H9 (cell line): ENCODE data around the gene CISD2. TPM values are rescaled to one million over a fixed set of nuclear protein-coding genes. Genes with fewer than 3 reads are reported as not detected.

Experiments used
- DNase-seq: peaks from one replicate; pipeline ENCODE4 v3.0.0-alpha.2; 2017
- H2AFZ ChIP-seq: one replicate; pipeline ENCODE4 v1.6.1; 2013; ENCODE audit warnings: mild to moderate bottlenecking, low read length, control low read depth, moderate library complexity
- H2AK5ac ChIP-seq: 2 replicates; pipeline ENCODE4 v1.6.1; 2013; ENCODE audit warnings: low read length, control low read depth, mixed read lengths; ENCODE audit not compliant: insufficient read length
- H2BK120ac ChIP-seq: one replicate; pipeline ENCODE4 v1.6.1; 2013; ENCODE audit warnings: low read depth, mild to moderate bottlenecking, low read length, control low read depth, inconsistent platforms; ENCODE audit not compliant: poor library complexity, severe bottlenecking
- H2BK12ac ChIP-seq: 2 replicates; pipeline ENCODE4 v1.6.1; 2013; ENCODE audit warnings: low read length, control low read depth, mixed read lengths, low read depth; ENCODE audit not compliant: insufficient read length
- H2BK15ac ChIP-seq: 2 replicates; pipeline ENCODE4 v1.6.1; 2013; ENCODE audit warnings: low read depth, low read length, control low read depth
- H2BK20ac ChIP-seq: one replicate; pipeline ENCODE4 v1.6.1; 2013; ENCODE audit warnings: low read depth, mild to moderate bottlenecking, low read length, control low read depth, inconsistent platforms; ENCODE audit not compliant: poor library complexity, severe bottlenecking
- H2BK5ac ChIP-seq: 2 replicates; pipeline ENCODE4 v1.6.1; 2013; ENCODE audit warnings: low read length, control low read depth, mixed read lengths; ENCODE audit not compliant: insufficient read length
- H3K14ac ChIP-seq: 2 replicates; pipeline ENCODE4 v1.6.1; 2013; ENCODE audit warnings: low read length, control low read depth; ENCODE audit not compliant: insufficient read depth
- H3K18ac ChIP-seq: 2 replicates; pipeline ENCODE4 v1.6.1; 2013; ENCODE audit warnings: low read depth, mild to moderate bottlenecking, mixed read lengths, low read length, control low read depth; ENCODE audit not compliant: insufficient read length
- H3K23ac ChIP-seq: 2 replicates; pipeline ENCODE4 v1.6.1; 2013; ENCODE audit warnings: low read length, control low read depth, mixed read lengths, low read depth; ENCODE audit not compliant: insufficient read length
- H3K23me2 ChIP-seq: 2 replicates; pipeline ENCODE4 v1.6.1; 2013; ENCODE audit warnings: low read depth, mild to moderate bottlenecking, mixed read lengths, low read length, control low read depth; ENCODE audit not compliant: insufficient read length, poor library complexity, severe bottlenecking
- H3K27ac ChIP-seq: 2 replicates; pipeline ENCODE4 v1.5.1; 2013; ENCODE audit warnings: low read length, control low read depth, mixed read lengths, low read depth; ENCODE audit not compliant: insufficient read length
- H3K27me3 ChIP-seq: 2 replicates; pipeline ENCODE4 v1.6.1; 2013; ENCODE audit warnings: low read length, control low read depth, inconsistent platforms; ENCODE audit not compliant: insufficient read depth
- H3K4ac ChIP-seq: 2 replicates; pipeline ENCODE4 v1.6.1; 2013; ENCODE audit warnings: low read depth, mild to moderate bottlenecking, control low read depth, inconsistent platforms, low read length, moderate library complexity
- H3K4me1 ChIP-seq: 2 replicates; pipeline ENCODE4 v1.6.1; 2013; ENCODE audit warnings: low read length, control low read depth, inconsistent platforms; ENCODE audit not compliant: insufficient read depth
- H3K4me2 ChIP-seq: 2 replicates; pipeline ENCODE4 v1.6.1; 2013; ENCODE audit warnings: low read length, control low read depth, mixed read lengths; ENCODE audit not compliant: insufficient read length, insufficient read depth
- H3K56ac ChIP-seq: 2 replicates; pipeline ENCODE4 v1.6.1; 2013; ENCODE audit warnings: low read depth, mild to moderate bottlenecking, mixed read lengths, low read length, control low read depth; ENCODE audit not compliant: insufficient read length
- H3K79me1 ChIP-seq: 2 replicates; pipeline ENCODE4 v1.6.1; 2013; ENCODE audit warnings: low read depth, mild to moderate bottlenecking, moderate library complexity, low read length, control low read depth, inconsistent platforms; ENCODE audit not compliant: insufficient read depth, poor library complexity, severe bottlenecking
- H3K79me2 ChIP-seq: 2 replicates; pipeline ENCODE4 v1.6.1; 2013; ENCODE audit warnings: low read length, control low read depth, inconsistent platforms; ENCODE audit not compliant: insufficient read depth
- H3K9ac ChIP-seq: 2 replicates; pipeline ENCODE4 v1.6.1; 2013; ENCODE audit warnings: low read length, control low read depth, mixed read lengths; ENCODE audit not compliant: insufficient read length; ENCODE audit errors: extremely low read depth
- H3K9me3 ChIP-seq: one replicate; pipeline ENCODE4 v1.6.1; 2013; ENCODE audit warnings: low read depth, low read length, inconsistent platforms; ENCODE audit not compliant: control insufficient read depth
- H3T11ph ChIP-seq: one replicate; pipeline ENCODE4 v1.6.1; 2013; ENCODE audit warnings: mild to moderate bottlenecking, low read length, control low read depth, inconsistent platforms
- H4K20me1 ChIP-seq: one replicate; pipeline ENCODE4 v1.6.1; 2013; ENCODE audit not compliant: control insufficient read depth, insufficient read length, insufficient read depth
- H4K5ac ChIP-seq: 2 replicates; pipeline ENCODE4 v1.6.1; 2013; ENCODE audit warnings: low read depth, mild to moderate bottlenecking, mixed read lengths, low read length, control low read depth; ENCODE audit not compliant: insufficient read length
- H4K8ac ChIP-seq: replicated peaks from 2 replicates; pipeline ENCODE4 v1.6.1; 2013; ENCODE audit warnings: low read length, control low read depth, mixed read lengths, low read depth; ENCODE audit not compliant: insufficient read length
- H4K91ac ChIP-seq: 2 replicates; pipeline ENCODE4 v1.6.1; 2013; ENCODE audit warnings: low read depth, mild to moderate bottlenecking, moderate library complexity, mixed read lengths, low read length, control low read depth; ENCODE audit not compliant: insufficient read length
- H3K27ac Mint-ChIP-seq, 3 experiments: 2 replicates in 2 of 3; 3 replicates in 1 of 3; pipeline ENCODE4 v1.8.0; 2020 to 2021; ENCODE audit warnings: mixed read lengths in 3 of 3, mild to moderate bottlenecking in 1 of 3, moderate library complexity in 1 of 3
- H3K27me3 Mint-ChIP-seq: 2 replicates; pipeline ENCODE4 v1.8.0; 2021; ENCODE audit warnings: low read depth, mild to moderate bottlenecking, moderate library complexity, mixed read lengths
- H3K36me3 Mint-ChIP-seq, 3 experiments: 2 replicates in 2 of 3; 3 replicates in 1 of 3; pipeline ENCODE4 v1.8.0; 2020 to 2021; ENCODE audit warnings: low read depth in 3 of 3, mixed read lengths in 3 of 3; ENCODE audit not compliant: insufficient read depth in 1 of 3
- H3K4me1 Mint-ChIP-seq, 2 experiments: 2 replicates each; pipeline ENCODE4 v1.8.0; 2020; ENCODE audit warnings: mixed read lengths in 2 of 2
- H3K4me3 Mint-ChIP-seq, 2 experiments: 2 replicates in 1 of 2; 3 replicates in 1 of 2; pipeline ENCODE4 v1.8.0; 2020 to 2021; ENCODE audit warnings: mild to moderate bottlenecking in 2 of 2, mixed read lengths in 2 of 2, moderate library complexity in 1 of 2
- H3K9me3 Mint-ChIP-seq, 2 experiments: 2 replicates in 1 of 2; 3 replicates in 1 of 2; pipeline ENCODE4 v1.8.0; 2020; ENCODE audit warnings: mild to moderate bottlenecking in 2 of 2, mixed read lengths in 2 of 2, moderate library complexity in 1 of 2
- WGBS: extraction: QIAGEN DNeasy Blood & Tissue Kit; methylation state at CpG from one replicate; pipeline ENCODE4 v1.1.7; 2013; ENCODE audit warnings: missing lambda C conversion rate, low lambda C conversion rate, mixed read lengths; ENCODE audit not compliant: insufficient read length; ENCODE audit errors: extremely low coverage; 5-methylcytosine and 5-hydroxymethylcytosine counted together
- total RNA-seq: library from RNA; stranded (reverse); gene quantifications from 2 replicates; pipeline ENCODE4 v1.2.1, GENCODE V29; 2021
- TF ChIP-seq, protein P1 (sequence below): fragments of 200-600 bp; sonication (generic); conservative IDR thresholded peaks from 3 replicates; pipeline ENCODE4 v1.8.0; 2021; ENCODE audit warnings: antibody characterized with exemption, mild to moderate bottlenecking

The CISD2 gene
- total RNA-seq, 1 experiment from 2014 or later: 45.6 TPM

DNA sequence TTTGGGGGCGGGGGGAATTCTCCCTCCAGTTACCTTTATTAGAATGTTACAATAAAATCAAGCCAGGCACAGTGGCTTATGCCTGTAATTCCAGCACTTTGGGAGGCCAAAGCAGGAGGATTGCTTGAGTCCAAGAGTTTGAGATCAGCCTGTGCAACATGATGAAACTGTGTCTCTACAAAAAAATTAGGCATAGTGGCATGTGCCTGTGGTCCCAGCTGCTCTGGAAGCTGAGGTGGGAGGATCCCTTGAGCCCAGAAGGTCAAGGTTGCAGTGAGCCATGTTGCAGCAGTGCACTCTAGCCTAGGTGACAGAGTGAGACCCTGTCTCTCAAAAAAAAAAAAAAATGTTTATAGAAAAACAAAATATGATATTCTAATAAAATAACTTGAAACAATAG, 36.1 kb upstream of the CISD2 start:
- peak overlapping the region in 1 of 3 experiments; percentile 8; a peak in 1 of 7 replicates for H3K27ac Mint-ChIP-seq

More for the DNA sequence above, 36.1 kb upstream of the CISD2 start:
- no peaks in the 10 kb centered on the region for H3K36me3 Mint-ChIP-seq
- peaks cover 33 to 52% of the 10 kb centered on the region in 2 experiments for H3K4me1 Mint-ChIP-seq
- H3K79me2 ChIP-seq: no peaks in the 10 kb centered on the region
- no peak overlapping the region for H2AK5ac ChIP-seq
- no peaks in the 10 kb centered on the region for H4K20me1 ChIP-seq
- no peak overlapping the region for H3K4me2 ChIP-seq
- H3T11ph ChIP-seq: no peak overlapping the region
- H3K9me3 ChIP-seq: no peaks in the 10 kb centered on the region
- H3K14ac ChIP-seq: no peak overlapping the region
- DNase-seq: no peak
- no peak overlapping the region for H2BK5ac ChIP-seq
- H3K9me3 Mint-ChIP-seq: no peaks in the 10 kb centered on the region
- TF ChIP-seq, protein P1, sequence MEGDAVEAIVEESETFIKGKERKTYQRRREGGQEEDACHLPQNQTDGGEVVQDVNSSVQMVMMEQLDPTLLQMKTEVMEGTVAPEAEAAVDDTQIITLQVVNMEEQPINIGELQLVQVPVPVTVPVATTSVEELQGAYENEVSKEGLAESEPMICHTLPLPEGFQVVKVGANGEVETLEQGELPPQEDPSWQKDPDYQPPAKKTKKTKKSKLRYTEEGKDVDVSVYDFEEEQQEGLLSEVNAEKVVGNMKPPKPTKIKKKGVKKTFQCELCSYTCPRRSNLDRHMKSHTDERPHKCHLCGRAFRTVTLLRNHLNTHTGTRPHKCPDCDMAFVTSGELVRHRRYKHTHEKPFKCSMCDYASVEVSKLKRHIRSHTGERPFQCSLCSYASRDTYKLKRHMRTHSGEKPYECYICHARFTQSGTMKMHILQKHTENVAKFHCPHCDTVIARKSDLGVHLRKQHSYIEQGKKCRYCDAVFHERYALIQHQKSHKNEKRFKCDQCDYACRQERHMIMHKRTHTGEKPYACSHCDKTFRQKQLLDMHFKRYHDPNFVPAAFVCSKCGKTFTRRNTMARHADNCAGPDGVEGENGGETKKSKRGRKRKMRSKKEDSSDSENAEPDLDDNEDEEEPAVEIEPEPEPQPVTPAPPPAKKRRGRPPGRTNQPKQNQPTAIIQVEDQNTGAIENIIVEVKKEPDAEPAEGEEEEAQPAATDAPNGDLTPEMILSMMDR: no peak
- no peak overlapping the region for H3K9ac ChIP-seq
- H3K23ac ChIP-seq: no peak overlapping the region
- H3K23me2 ChIP-seq: no peaks in the 10 kb centered on the region
- no peak overlapping the region for H2AFZ ChIP-seq
- no peak overlapping the region for H2BK120ac ChIP-seq
- no peak overlapping the region for H3K56ac ChIP-seq
- no peak overlapping the region for H3K18ac ChIP-seq
- no peaks in the 10 kb centered on the region; the same call in 1 of the 2 replicates for H3K4me1 ChIP-seq
- H3K27me3 Mint-ChIP-seq: no peaks in the 10 kb centered on the region
- H3K4ac ChIP-seq: no peak overlapping the region
- no CpG with 5 or more reads among the region's 1 CpG for WGBS
- no peaks in the 10 kb centered on the region for H3K79me1 ChIP-seq
- no peak overlapping the region for H2BK12ac ChIP-seq
- H4K8ac ChIP-seq: no peak overlapping the region
- H3K27ac ChIP-seq: no peak overlapping the region
- no peak overlapping the region for H4K91ac ChIP-seq
- H3K27me3 ChIP-seq: no peaks in the 10 kb centered on the region
- H3K4me3 Mint-ChIP-seq: no peak overlapping the region
- H2BK15ac ChIP-seq: no peak overlapping the region
- H2BK20ac ChIP-seq: no peak overlapping the region
- H4K5ac ChIP-seq: no peak overlapping the region
